Cerebellar nuclear complex (tissue), 1 donor: ENCODE results near the gene DCAF12L1.

Source experiments
- DNase-seq, 2 experiments: peaks; one replicate each; lab custom pipeline; 2025; lab: John Stamatoyannopoulos, UW

DCAF12L1 gene

GRCh38 chrX:126552313-126553022, at the start of gene DCAF12L1:
DCAF12L1 (minus strand) TSS chrX:126552814; CDS start chrX:126552608, 206 bp downstream.
- DNase-seq: no peak

- no peak for DNase-seq
Observed at GRCh38 chrX:126580877-126581276, 28.3 kb upstream of the DCAF12L1 start.

GRCh38 chrX:126575911-126576310, 23.3 kb upstream of the DCAF12L1 start:
- no peak for DNase-seq

GRCh38 chrX:126557151-126557550, 4.5 kb upstream of the DCAF12L1 start:
- DNase-seq: no peak

GRCh38 chrX:126551725-126552312, 795 bp downstream of the DCAF12L1 start:
- no peak for DNase-seq

- DNase-seq: no peak
Observed at GRCh38 chrX:126551306-126551705, 1.3 kb downstream of the DCAF12L1 start.

GRCh38 chrX:126550816-126551215, 1.8 kb downstream of the DCAF12L1 start:
- no peak for DNase-seq

GRCh38 chrX:126509923-126510322, 42.7 kb downstream of the DCAF12L1 start:
- DNase-seq: no peak
